OCI-LY7 (cell line): Measurements from ENCODE around the gene OGFR. TPM values are rescaled to one million over a fixed set of nuclear protein-coding genes. Genes with fewer than 3 reads are reported as not detected.

Source experiments
- BruUV-seq: library from RNA; stranded (reverse); fragments of 400-500 nt; replicated peaks from 2 replicates; lab custom pipeline; 2021; lab: Mats Ljungman, UMichigan
- CTCF ChIA-PET: fragments of 300-600 bp; sonication (Branson Sonifier 250); formaldehyde crosslinking; loops from one replicate; lab custom pipeline; 2022; ENCODE audit warnings: antibody characterized with exemption; ENCODE audit not compliant: unreplicated experiment; lab: Charles Lee
- POLR2A ChIA-PET: fragments of 300-600 bp; sonication (Branson Sonifier 250); formaldehyde crosslinking; loops from one replicate; lab custom pipeline; 2022; ENCODE audit warnings: antibody characterized with exemption; lab: Charles Lee
- DNase-seq: peaks from one replicate; pipeline ENCODE4 v3.0.0-alpha.2; 2015; ENCODE audit warnings: low spot score
- H2AFZ ChIP-seq: fragments of 200-600 bp; sonication (generic), shearing (Covaris generic); 2 replicates; pipeline ENCODE4 v1.6.1; 2014; ENCODE audit warnings: mild to moderate bottlenecking, antibody characterized with exemption, low read length, moderate library complexity
- H3K27ac ChIP-seq: fragments of 200-600 bp; sonication (generic); 2 replicates; pipeline ENCODE4 v1.5.1; 2014; ENCODE audit warnings: mixed run types, low read depth, mild to moderate bottlenecking, moderate library complexity, low read length, inconsistent platforms; ENCODE audit not compliant: poor library complexity, severe bottlenecking
- H3K36me3 ChIP-seq: fragments of 200-600 bp; sonication (generic); 2 replicates; pipeline ENCODE4 v1.6.1; 2014; ENCODE audit warnings: mild to moderate bottlenecking, antibody characterized with exemption, low read length, moderate library complexity, mixed read lengths; ENCODE audit not compliant: insufficient read depth
- H3K4me1 ChIP-seq: fragments of 200-600 bp; sonication (generic); 2 replicates; pipeline ENCODE4 v1.5.1; 2014; ENCODE audit warnings: mild to moderate bottlenecking, low read length; ENCODE audit not compliant: insufficient read depth, poor library complexity, severe bottlenecking
- H3K4me2 ChIP-seq: fragments of 200-600 bp; sonication (generic); 2 replicates; pipeline ENCODE4 v1.6.1; 2014; ENCODE audit warnings: mild to moderate bottlenecking, low read length
- H3K4me3 ChIP-seq: fragments of 200-600 bp; sonication (generic); 2 replicates; pipeline ENCODE4 v1.5.1; 2014; ENCODE audit warnings: mild to moderate bottlenecking, low read depth, low read length; ENCODE audit not compliant: poor library complexity, severe bottlenecking
- H3K79me2 ChIP-seq: fragments of 200-600 bp; sonication (generic); 2 replicates; pipeline ENCODE4 v1.6.1; 2016; ENCODE audit warnings: low read depth, mild to moderate bottlenecking, low read length, moderate library complexity, mixed read lengths; ENCODE audit not compliant: insufficient read depth
- H3K9me2 ChIP-seq: fragments of 200-600 bp; sonication (generic); 2 replicates; pipeline ENCODE4 v1.6.1; 2016; ENCODE audit warnings: mild to moderate bottlenecking, low read length, mixed read lengths; ENCODE audit not compliant: insufficient read depth
- H3K9me3 ChIP-seq: fragments of 200-600 bp; sonication (generic); 2 replicates; pipeline ENCODE4 v1.6.1; 2014; ENCODE audit warnings: mild to moderate bottlenecking, mixed run types, low read length, mixed read lengths
- H4K20me1 ChIP-seq: fragments of 200-600 bp; sonication (generic); 2 replicates; pipeline ENCODE4 v1.6.1; 2014; ENCODE audit warnings: mild to moderate bottlenecking, antibody characterized with exemption, low read length, moderate library complexity, mixed read lengths; ENCODE audit not compliant: insufficient read depth
- CTCF ChIP-seq: fragments of 200-600 bp; sonication (generic); conservative IDR thresholded peaks from 2 replicates; pipeline ENCODE4 v1.5.1; 2014; ENCODE audit warnings: mild to moderate bottlenecking, antibody characterized with exemption, low read length, moderate library complexity, mixed read lengths
- EZH2phosphoT487 ChIP-seq: fragments of 200-600 bp; sonication (generic); IDR thresholded peaks from 2 replicates; pipeline ENCODE4 v1.6.1; 2018; ENCODE audit warnings: low read depth, borderline replicate concordance, mild to moderate bottlenecking, mixed run types, antibody characterized with exemption, low read length, moderate library complexity, mixed read lengths
- intact Hi-C: fragments of 100-400 bp; cut with micrococcal nuclease; formaldehyde crosslinking; loops from one replicate; pipeline ENCODE4 v1.10.0; 2022; ENCODE audit not compliant: unreplicated experiment
- total RNA-seq, 2 experiments: library from RNA; depleted of rRNA in 1 of 2; stranded (reverse); fragments of >200 nt in 1 of 2; shearing (Covaris generic) in 1 of 2; gene quantifications; 2 replicates each; pipeline ENCODE4 v1.2.3, GENCODE V29; 2014 to 2022

OGFR gene
- total RNA-seq, 2 experiments from 2014 or later: 64.8 to 69.9 TPM

- BruUV-seq: no TSS peak
These were observed 24.9 kb downstream of the OGFR start for GRCh38 chr20:62829231-62830230.

GRCh38 chr20:62830251-62830650 is 25.6 kb downstream of the OGFR start:
- CTCF ChIA-PET: no interaction called here
- H3K4me2 ChIP-seq: no peak overlapping the region
- H3K4me3 ChIP-seq: no peak overlapping the region
- no peak overlapping the region for H3K27ac ChIP-seq
- TF ChIP-seq EZH2phosphoT487: no peak
- TF ChIP-seq CTCF: no peak
- no peak for DNase-seq
- no peaks in the 10 kb centered on the region for H3K79me2 ChIP-seq
- intact Hi-C loops: no loop called here
- POLR2A ChIA-PET: no interaction called here
- H3K36me3 ChIP-seq: no peaks in the 10 kb centered on the region
- BruUV-seq: no TSS peak
- H2AFZ ChIP-seq: no peak overlapping the region
- H3K9me2 ChIP-seq: no peaks in the 10 kb centered on the region
- H3K9me3 ChIP-seq: no peaks in the 10 kb centered on the region
- H4K20me1 ChIP-seq: no peaks in the 10 kb centered on the region
- H3K4me1 ChIP-seq: peaks cover 18% of the 10 kb centered on the region

More at GRCh38 chr20:62829231-62830230, 24.9 kb downstream of the OGFR start:
- H4K20me1 ChIP-seq: no peaks in the 10 kb centered on the region
- no peaks in the 10 kb centered on the region for H3K9me3 ChIP-seq
- no peaks in the 10 kb centered on the region for H3K36me3 ChIP-seq
- H3K4me2 ChIP-seq: no peak overlapping the region
- no peaks in the 10 kb centered on the region for H3K9me2 ChIP-seq
- no peak overlapping the region for H3K4me3 ChIP-seq
- POLR2A ChIA-PET: no interaction called here
- CTCF ChIA-PET: no interaction called here
- DNase-seq: no peak
- peaks cover 22% of the 10 kb centered on the region for H3K4me1 ChIP-seq
- H3K79me2 ChIP-seq: no peaks in the 10 kb centered on the region
- no peak overlapping the region for H2AFZ ChIP-seq
- intact Hi-C loops: no loop called here
- H3K27ac ChIP-seq: no peak overlapping the region
- TF ChIP-seq CTCF (no peak), EZH2phosphoT487 (no peak)

- no peak overlapping the region for H3K27ac ChIP-seq
- intact Hi-C loops: no loop called here
- ChIA-PET CTCF (no interaction called here), POLR2A (no interaction called here)
- H3K79me2 ChIP-seq: no peaks in the 10 kb centered on the region
- no peak for DNase-seq
- no peak overlapping the region for H2AFZ ChIP-seq
- no TSS peak for BruUV-seq
- H4K20me1 ChIP-seq: no peaks in the 10 kb centered on the region
- no peak overlapping the region for H3K4me3 ChIP-seq
- H3K4me2 ChIP-seq: no peak overlapping the region
- no peaks in the 10 kb centered on the region for H3K36me3 ChIP-seq
- H3K9me2 ChIP-seq: no peaks in the 10 kb centered on the region
- no peaks in the 10 kb centered on the region for H3K9me3 ChIP-seq
- peaks cover 16% of the 10 kb centered on the region for H3K4me1 ChIP-seq
- TF ChIP-seq CTCF (no peak), EZH2phosphoT487 (no peak)
These were observed 26.2 kb downstream of the OGFR start for GRCh38 chr20:62830821-62831220.
